ENCODE results near the gene CLTA. TPM values are rescaled to one million over a fixed set of nuclear protein-coding genes. Genes with fewer than 3 reads are reported as not detected.

CLTA gene
- total and polyA plus RNA-seq, 2 donors (not counting 3 experiments of a cell fraction or from before 2014, with no cell fraction given), result 229 to 317 TPM

GRCh38 chr9:36163049-36163785 is 27.5 kb upstream of the CLTA start:
- peak overlapping the region; percentile 12 for H3K9ac ChIP-seq (replicated peaks; ENCODE audit: extremely low read depth, insufficient read depth, low read length)
- FAIRE-seq, result peak; percentile 82
- POLR2A ChIA-PET, result interaction anchor here (1.7 kb wide), 1 partner anchor 61 kb away, joined by 4 read pairs; no protein-coding TSS in a partner anchor

GRCh38 chr9:36163786-36164170 is 26.9 kb upstream of the CLTA start:
- Histone ChIP-seq H3K79me2 (ENCODE audit: control insufficient read depth, insufficient read depth, low read length) (no peaks in the 10 kb centered on the region), H3K9me1 (replicated peaks; ENCODE audit: control insufficient read depth, extremely low read depth, insufficient read depth, low read length) (no peaks in the 10 kb centered on the region), H3K4me2 (ENCODE audit: insufficient read depth, low read length) (no peak overlapping the region), H2AFZ (ENCODE audit: low read depth, low read length) (peak overlapping the region; percentile 67), H3K9me3 (replicated peaks; ENCODE audit: control insufficient read depth, insufficient read depth, low read length) (no peaks in the 10 kb centered on the region), H3K9ac (replicated peaks; ENCODE audit: extremely low read depth, insufficient read depth, low read length) (no peak overlapping the region), H3K27ac (ENCODE audit: insufficient read depth, low read depth, low read length) (peak overlapping the region; percentile 66), H3K4me3 (replicated peaks in 1 of 3; ENCODE audit: insufficient read depth in 1 of 3, low read depth in 1 of 3, low read length in 3 of 3) (no peak overlapping the region), H3K27me3 (ENCODE audit: control insufficient read depth in 2 of 2, insufficient read depth in 2 of 2, low read length in 2 of 2) (no peaks in the 10 kb centered on the region), H4K20me1 (replicated peaks; ENCODE audit: control insufficient read depth, extremely low read depth, insufficient read depth, low read length) (no peaks in the 10 kb centered on the region), H3K4me1 (ENCODE audit: control insufficient read depth, extremely low read depth, insufficient read depth, low read length) (peaks cover 18% of the 10 kb centered on the region), H3K36me3 (ENCODE audit: control insufficient read depth in 2 of 2, extremely low read depth in 1 of 2, insufficient read depth in 2 of 2, low read length in 2 of 2) (no peaks in the 10 kb centered on the region)
- intact Hi-C loops (cut with micrococcal nuclease), result loop anchor here (1.0 to 2.0 kb wide), 2 partner anchors 9 to 15 kb away; no protein-coding TSS in a partner anchor
- no peak for FAIRE-seq
- no TSS peak for BruUV-seq (replicated peaks)
- DNase-seq (ENCODE audit: low read depth, low spot score), result no peak
- dilution Hi-C loops (cut with MboI; ENCODE audit: extremely low pct_ligation_motif_present, low sequenced_read_pairs), result no loop called here
- TF ChIP-seq CTCF (IDR thresholded peaks at IDR 0.05; ENCODE audit: extremely low read depth in 1 of 2, insufficient read depth in 1 of 2, low read depth in 1 of 2, low read length in 2 of 2), result no peak
- TF ChIP-seq MYC (IDR thresholded peaks at IDR 0.05; ENCODE audit: low read depth, low read length), result no peak
- TF ChIP-seq POLR2A (IDR thresholded peaks at IDR 0.05; ENCODE audit: low read depth, low read length), result no peak
- no peak for TF ChIP-seq MAX (IDR thresholded peaks at IDR 0.05; ENCODE audit: insufficient read depth, insufficient read length)
- no peak for TF ChIP-seq EZH2 (IDR thresholded peaks at IDR 0.05; ENCODE audit: borderline replicate concordance, low read depth, low read length, severe bottlenecking)
- TF ChIP-seq POLR2AphosphoS5 (IDR thresholded peaks at IDR 0.05; ENCODE audit: insufficient read depth, low read depth, low read length), result no peak
- TF ChIP-seq JUN (IDR thresholded peaks at IDR 0.05; ENCODE audit: borderline replicate concordance, insufficient read depth, insufficient read length, low read depth), result no peak
- TF ChIP-seq GATA2 (IDR thresholded peaks at IDR 0.05; ENCODE audit: insufficient read depth, insufficient read length, low read depth, low read length), result no peak
- no peak for TF ChIP-seq FOS (IDR thresholded peaks at IDR 0.05; ENCODE audit: borderline replicate concordance, insufficient read depth, low read length)
- ChIA-PET CTCF (interaction anchor here (0.7 to 8.4 kb wide), 14 partner anchors 9 to 218 kb away, joined by 3 to 189 read pairs (median 6); partner anchors contain the start of genes CLTA and GLIPR2), POLR2A (interaction anchor here (1.6 to 1.7 kb wide), 2 partner anchors 27 to 61 kb away, joined by 4 read pairs; partner anchors contain the start of gene CLTA)

More at GRCh38 chr9:36163049-36163785, 27.5 kb upstream of the CLTA start:
- TSS peak; percentile 33 for BruUV-seq (replicated peaks)
- H2AFZ ChIP-seq (ENCODE audit: low read depth, low read length), result peak overlapping the region; percentile 67
- TF ChIP-seq EZH2 (IDR thresholded peaks at IDR 0.05; ENCODE audit: borderline replicate concordance, low read depth, low read length, severe bottlenecking) (no peak), MAX (IDR thresholded peaks at IDR 0.05; ENCODE audit: insufficient read depth, insufficient read length) (no peak), GATA2 (IDR thresholded peaks at IDR 0.05; ENCODE audit: insufficient read depth, insufficient read length, low read depth, low read length) (no peak), FOS (IDR thresholded peaks at IDR 0.05; ENCODE audit: borderline replicate concordance, insufficient read depth, low read length) (peak; percentile 48), JUN (IDR thresholded peaks at IDR 0.05; ENCODE audit: borderline replicate concordance, insufficient read depth, insufficient read length, low read depth) (peak; percentile 45), POLR2AphosphoS5 (IDR thresholded peaks at IDR 0.05; ENCODE audit: insufficient read depth, low read depth, low read length) (peak; percentile 55)
- H3K9me1 ChIP-seq (replicated peaks; ENCODE audit: control insufficient read depth, extremely low read depth, insufficient read depth, low read length), result no peaks in the 10 kb centered on the region
- intact Hi-C loops (cut with micrococcal nuclease) (loop anchor here (1.0 to 2.0 kb wide), 2 partner anchors 9 to 14 kb away; no protein-coding TSS in a partner anchor), dilution Hi-C loops (cut with MboI; ENCODE audit: extremely low pct_ligation_motif_present, low sequenced_read_pairs) (no loop called here)
- H3K27me3 ChIP-seq (ENCODE audit: control insufficient read depth in 2 of 2, insufficient read depth in 2 of 2, low read length in 2 of 2), result no peaks in the 10 kb centered on the region
- no peaks in the 10 kb centered on the region for H4K20me1 ChIP-seq (replicated peaks; ENCODE audit: control insufficient read depth, extremely low read depth, insufficient read depth, low read length)
- no peaks in the 10 kb centered on the region for H3K36me3 ChIP-seq (ENCODE audit: control insufficient read depth in 2 of 2, extremely low read depth in 1 of 2, insufficient read depth in 2 of 2, low read length in 2 of 2)
- CTCF ChIA-PET, result interaction anchor here (1.0 to 8.4 kb wide), 14 partner anchors 8 to 217 kb away, joined by 3 to 189 read pairs (median 6); partner anchors contain the start of genes CLTA and GLIPR2
- no peak overlapping the region for H3K4me2 ChIP-seq (ENCODE audit: insufficient read depth, low read length)
- no peak overlapping the region for H3K4me3 ChIP-seq (replicated peaks in 1 of 3; ENCODE audit: insufficient read depth in 1 of 3, low read depth in 1 of 3, low read length in 3 of 3)
- no peaks in the 10 kb centered on the region for H3K79me2 ChIP-seq (ENCODE audit: control insufficient read depth, insufficient read depth, low read length)
- H3K9me3 ChIP-seq (replicated peaks; ENCODE audit: control insufficient read depth, insufficient read depth, low read length), result no peaks in the 10 kb centered on the region
- peaks cover 18% of the 10 kb centered on the region for H3K4me1 ChIP-seq (ENCODE audit: control insufficient read depth, extremely low read depth, insufficient read depth, low read length)
- H3K27ac ChIP-seq (ENCODE audit: insufficient read depth, low read depth, low read length), result peak overlapping the region; percentile 66
- peak; percentile 88 for DNase-seq (ENCODE audit: low read depth, low spot score)

All from endothelial cell of umbilical vein (primary cell).